K562 (cell line): Measurements from ENCODE around the gene TGFBR1. TPM values are rescaled to one million over a fixed set of nuclear protein-coding genes. Genes with fewer than 3 reads are reported as not detected.
A peak's percentile ranks its signal among the peaks of the same experiment; 100 is the strongest.

Experiments used
- ATAC-seq: fragments of 200-7000 bp; cut with Tn5 transposase; 3 replicates; pipeline ENCODE4 v1.9.1; 2020; ENCODE audit warnings: moderate library complexity
- BruUV-seq: library from RNA; stranded (reverse); fragments of 400-500 nt; replicated peaks from 2 replicates; lab custom pipeline; 2021; lab: Mats Ljungman, UMichigan
- CTCF ChIA-PET: fragments of 300-600 bp; formaldehyde crosslinking; extraction: SDS; loops from one replicate; lab custom pipeline; 2021; ENCODE audit warnings: low intra/inter-chr PET ratio; lab: Yijun Ruan, JAX
- POLR2A ChIA-PET: fragments of 300-600, 350-650 bp; sonication (Branson Sonifier 250); formaldehyde crosslinking; extraction: SDS; loops from one replicate; lab custom pipeline; 2021; ENCODE audit warnings: antibody characterized with exemption, inconsistent platforms; lab: Yijun Ruan, JAX
- DNase-seq, 4 experiments: peaks; one replicate each; pipeline versions ENCODE4 v3.0.0 to v3.0.0-alpha.2; 2011 to 2018; ENCODE audit warnings: low spot score in 3 of 4, mixed read lengths in 3 of 4; ENCODE audit errors: extremely low read depth in 1 of 4
- FAIRE-seq: peaks from 2 replicates; lab custom pipeline; 2011; peaks lifted over from hg19 to GRCh38; lab: Jason Lieb, UNC
- H2AFZ ChIP-seq: 2 replicates; pipeline ENCODE4 v1.6.0; 2011; ENCODE audit warnings: low read depth, low read length, control low read depth, inconsistent platforms
- H3K27ac ChIP-seq: fragments of 200-600 bp; 3 replicates; pipeline ENCODE4 v1.8.0; 2011; ENCODE audit warnings: low read depth, mild to moderate bottlenecking, control low read depth, inconsistent platforms, low read length, moderate library complexity, mixed read lengths; ENCODE audit errors: extremely low read depth
- H3K27me3 ChIP-seq, 2 experiments: fragments of 300-600 bp in 1 of 2; 2 replicates in 1 of 2; 3 replicates in 1 of 2; pipeline versions ENCODE4 v1.6.0 to v1.8.0; 2011; ENCODE audit warnings: inconsistent platforms in 2 of 2, low read length in 2 of 2, mild to moderate bottlenecking in 1 of 2, mixed read lengths in 1 of 2, moderate library complexity in 1 of 2; ENCODE audit not compliant: control insufficient read depth in 2 of 2, insufficient read depth in 2 of 2
- H3K36me3 ChIP-seq: fragments of 300-600 bp; 3 replicates; pipeline ENCODE4 v1.8.0; 2011; ENCODE audit warnings: mild to moderate bottlenecking, low read length, inconsistent platforms; ENCODE audit not compliant: control insufficient read depth, insufficient read depth
- H3K4me1 ChIP-seq, 2 experiments: fragments of 200-600 bp in 1 of 2; replicated peaks in 1 of 2; 2 replicates in 1 of 2; 3 replicates in 1 of 2; pipeline versions ENCODE4 v1.5.1 to v1.8.0; 2011; ENCODE audit warnings: inconsistent platforms in 2 of 2, low read length in 2 of 2, mild to moderate bottlenecking in 1 of 2, mixed read lengths in 1 of 2, moderate library complexity in 1 of 2; ENCODE audit not compliant: control insufficient read depth in 2 of 2, insufficient read depth in 2 of 2
- H3K4me2 ChIP-seq: 2 replicates; pipeline ENCODE4 v1.6.1; 2011; ENCODE audit warnings: low read length, control low read depth, inconsistent platforms, mixed read lengths; ENCODE audit not compliant: insufficient read depth
- H3K4me3 ChIP-seq: fragments of 200-600 bp; sonication (generic), shearing (Covaris generic); 2 replicates; pipeline ENCODE4 v1.5.1; 2016; ENCODE audit warnings: control low read depth, inconsistent platforms
- H3K79me2 ChIP-seq: fragments of 200-600 bp; 3 replicates; pipeline ENCODE4 v1.8.0; 2011; ENCODE audit warnings: low read length, inconsistent platforms; ENCODE audit not compliant: control insufficient read depth, insufficient read depth
- H3K9ac ChIP-seq, 2 experiments: 2 replicates each; pipeline versions ENCODE4 v1.6.0 to v1.6.1; 2011; ENCODE audit warnings: low read depth in 2 of 2, low read length in 2 of 2, control low read depth in 1 of 2, inconsistent platforms in 1 of 2, mild to moderate bottlenecking in 1 of 2, mixed read lengths in 1 of 2; ENCODE audit not compliant: insufficient read depth in 1 of 2
- H3K9me1 ChIP-seq: one replicate; pipeline ENCODE4 v1.6.0; 2011; ENCODE audit warnings: inconsistent platforms, mild to moderate bottlenecking, low read length, moderate library complexity; ENCODE audit not compliant: control insufficient read depth, insufficient read depth
- H3K9me3 ChIP-seq: replicated peaks from 2 replicates; pipeline ENCODE4 v1.5.1; 2011; ENCODE audit warnings: low read depth, low read length, inconsistent platforms; ENCODE audit not compliant: control insufficient read depth, insufficient read depth
- H4K20me1 ChIP-seq: replicated peaks from 2 replicates; pipeline ENCODE4 v1.6.1; 2011; ENCODE audit warnings: low read length, inconsistent platforms, mixed read lengths; ENCODE audit not compliant: control insufficient read depth, insufficient read depth
- FOSL1 ChIP-seq: fragments of 200-800 bp; sonication (Bioruptor generic); conservative IDR thresholded peaks from 2 replicates; pipeline ENCODE4 v1.6.1; 2016; ENCODE audit warnings: missing genetic modification characterization, missing compliant biosample characterization
- JUND ChIP-seq, 2 experiments: IDR thresholded peaks; 2 replicates in 1 of 2; 3 replicates in 1 of 2; pipeline ENCODE4 v1.6.1; 2011; ENCODE audit warnings: borderline replicate concordance in 2 of 2, low read depth in 2 of 2, low read length in 2 of 2, improper control_type of control experiment in 1 of 2, missing biosample characterization in 1 of 2, missing genetic modification characterization in 1 of 2, missing genetic modification reagents in 1 of 2
- RBM14 ChIP-seq: fragments of 200-400 bp; formaldehyde crosslinking; IDR thresholded peaks from 2 replicates; pipeline ENCODE4 v1.6.1; 2018; ENCODE audit warnings: low read depth, mild to moderate bottlenecking, low read length, moderate library complexity, borderline replicate concordance; ENCODE audit not compliant: insufficient read depth
- WGBS: fragments of 100-300 bp; shearing (Covaris generic); methylation state at CpG from one replicate; pipeline ENCODE4 v1.1.6; 2016; ENCODE audit warnings: low coverage, mixed read lengths; ENCODE audit not compliant: insufficient coverage; ENCODE audit errors: missing lambda C conversion rate; 5-methylcytosine and 5-hydroxymethylcytosine counted together
- in situ Hi-C: fragments of 300-500 bp; cut with MboI; formaldehyde crosslinking; loops from 4 replicates; pipeline ENCODE4 v1.15.0; 2018; ENCODE audit warnings: inconsistent platforms, mixed read lengths
- intact Hi-C: fragments of 100-400 bp; cut with micrococcal nuclease; formaldehyde crosslinking; loops from 2 replicates; pipeline ENCODE4 v1.14.2; 2022
- polyA plus RNA-seq, 8 experiments: library from polyadenylated mRNA; depleted of rRNA in 4 of 8; stranded (reverse) in 5 of 8; unstranded in 3 of 8; fragments of >200 nt; fragmentation: Nextera tagmentation in 2 of 8; fragmentation: Illumina TruSeq in 1 of 8; extraction: Ambion mirVana in 2 of 8; extraction: Trizol in 1 of 8; gene quantifications; 2 replicates each; pipeline versions ENCODE4 v1.2.1 to v1.2.3, GENCODE V29; 2011 to 2014; ENCODE audit warnings: inconsistent platforms in 1 of 8, missing spikeins in 1 of 8
- total RNA-seq, 7 experiments: library from RNA; depleted of rRNA in 6 of 7; stranded (reverse); fragments of >200 nt in 6 of 7; fragmentation: Illumina TruSeq in 2 of 7; extraction: Trizol in 2 of 7; gene quantifications; 2 replicates each; pipeline versions ENCODE4 v1.2.1 to v1.2.3, GENCODE V29; 2011 to 2021; ENCODE audit warnings: low replicate concordance in 1 of 7

TGFBR1 gene
- total and polyA plus RNA-seq, 9 of the 15 experiments (the other 6 are each of a cell fraction or from before 2014, with no cell fraction given) = 15.5 to 62.4 (median 42.7) TPM

GRCh38 chr9:99113414-99114048 lies 8.6 kb downstream of the TGFBR1 start:
- no peak for DNase-seq
- POLR2A ChIA-PET = interaction anchor here (0.6 to 1.6 kb wide), 10 partner anchors 7 to 111 kb away, joined by 3 to 8 read pairs (median 3); partner anchors contain the start of gene TGFBR1
- no peaks in the 10 kb centered on the region for H3K9me3 ChIP-seq
- intact Hi-C loops (no loop called here), in situ Hi-C loops (no loop called here)
- H2AFZ ChIP-seq = no peak overlapping the region
- 23% methylated on average over 2 of the region's 2 CpGs for WGBS
- no peaks in the 10 kb centered on the region for H3K9me1 ChIP-seq
- peaks cover 99% of the 10 kb centered on the region for H3K79me2 ChIP-seq
- no TSS peak for BruUV-seq
- no peak overlapping the region for H3K9ac ChIP-seq
- no peak overlapping the region for H3K4me3 ChIP-seq
- peaks cover 21% of the 10 kb centered on the region; the same call in 2 of the 3 replicates for H3K36me3 ChIP-seq
- H3K4me2 ChIP-seq = no peak overlapping the region; the same call in 1 of the 2 replicates
- peak overlapping the region; percentile 7; the same call in 1 of the 3 replicates for H3K27ac ChIP-seq
- no peaks in the 10 kb centered on the region for H3K27me3 ChIP-seq
- ATAC-seq = peak; percentile 58
- CTCF ChIA-PET = no interaction called here
- peaks cover 23% of the 10 kb centered on the region for H4K20me1 ChIP-seq
- TF ChIP-seq RBM14 = no peak
- TF ChIP-seq JUND (IDR thresholded peaks at IDR 0.05; ENCODE audit: borderline replicate concordance, low read depth, low read length) = peak; percentile 56; the same call in 1 of the 2 replicates
- TF ChIP-seq JUND (tag; IDR thresholded peaks at IDR 0.05; ENCODE audit: borderline replicate concordance, low read depth, low read length) = no peak
- peak; percentile 67 for TF ChIP-seq FOSL1 (tag)
- peaks cover 4 to 42% of the 10 kb centered on the region in 2 experiments; a peak in 4 of 5 replicates for H3K4me1 ChIP-seq
- FAIRE-seq = no peak
